DMS 273 treated with DMSO at 0.1 percent for 48 hours (cell line): ENCODE data around the gene PRR16.

Experiments
- DNase-seq: peaks from one replicate; lab custom pipeline; 2025; lab: John Stamatoyannopoulos, UW

PRR16 gene

GRCh38 chr5:120463006-120463680, 957 bp upstream of the PRR16 start:
- DNase-seq, result no peak

- no peak for DNase-seq
Measured at GRCh38 chr5:120464627-120465435, 731 bp downstream of the PRR16 start.

GRCh38 chr5:120465436-120465961, 1.4 kb downstream of the PRR16 start:
- no peak for DNase-seq

GRCh38 chr5:120466341-120467006, 2.4 kb downstream of the PRR16 start:
- no peak for DNase-seq

- DNase-seq, result no peak
Measured at GRCh38 chr5:120471971-120472370, 7.9 kb downstream of the PRR16 start.

GRCh38 chr5:120472911-120473310, 8.8 kb downstream of the PRR16 start:
- no peak for DNase-seq

GRCh38 chr5:120473332-120473731, 9.2 kb downstream of the PRR16 start:
- DNase-seq, result no peak

GRCh38 chr5:120476063-120476462, 12.0 kb downstream of the PRR16 start:
- DNase-seq, result no peak

- no peak for DNase-seq
Measured at GRCh38 chr5:120479066-120479465, 15.0 kb downstream of the PRR16 start.

GRCh38 chr5:120499876-120500563, 35.9 kb downstream of the PRR16 start:
- DNase-seq, result no peak

- DNase-seq, result no peak
Measured at GRCh38 chr5:120502531-120502930, 38.4 kb downstream of the PRR16 start.

GRCh38 chr5:120503341-120503740, 39.2 kb downstream of the PRR16 start:
- DNase-seq, result no peak

GRCh38 chr5:120504057-120504456, 40.0 kb downstream of the PRR16 start:
- DNase-seq, result no peak

GRCh38 chr5:120507197-120507596, 43.1 kb downstream of the PRR16 start:
- no peak for DNase-seq

- DNase-seq, result no peak
Measured at GRCh38 chr5:120507800-120508463, 43.8 kb downstream of the PRR16 start.

- no peak for DNase-seq
Measured at GRCh38 chr5:120509053-120509452, 45.0 kb downstream of the PRR16 start.

GRCh38 chr5:120510098-120510637, 46.1 kb downstream of the PRR16 start:
- DNase-seq, result no peak

- no peak for DNase-seq
Measured at GRCh38 chr5:120510994-120511686, 47.0 kb downstream of the PRR16 start.

- DNase-seq, result no peak
Measured at GRCh38 chr5:120512068-120512467, 48.0 kb downstream of the PRR16 start.

GRCh38 chr5:120512791-120513650, 48.9 kb downstream of the PRR16 start:
- no peak for DNase-seq
